Tibial nerve (tissue), 4 donors: ENCODE data around the gene PPP1R3A. TPM values are rescaled to one million over a fixed set of nuclear protein-coding genes. Genes with fewer than 3 reads are reported as not detected.

Experiments
- DNase-seq, 2 donors: peaks; one replicate each; pipeline ENCODE4 v3.0.0-alpha.2; 2019; ENCODE audit warnings: low spot score in 2 of 2
- H3K27ac ChIP-seq, 4 donors: fragments of 200-600 bp; sonication (generic) in 3 of 4; one replicate each; pipeline ENCODE4 v1.5.1; 2017 to 2019; ENCODE audit warnings: mild to moderate bottlenecking in 1 of 4
- H3K27me3 ChIP-seq, 2 donors: fragments of 200-600 bp; sonication (generic) in 1 of 2; one replicate each; pipeline versions ENCODE4 v1.5.1 to v1.6.0; 2017 to 2019
- H3K36me3 ChIP-seq, 3 donors: fragments of 200-600 bp; sonication (generic); one replicate each; pipeline ENCODE4 v1.5.1; 2018 to 2019
- H3K4me1 ChIP-seq, 4 donors: fragments of 200-600 bp; sonication (generic) in 3 of 4; one replicate each; pipeline ENCODE4 v1.5.1; 2017 to 2019
- H3K4me3 ChIP-seq, 4 donors: fragments of 200-600 bp; sonication (generic) in 3 of 4; one replicate each; pipeline ENCODE4 v1.5.1; 2017 to 2019; ENCODE audit warnings: mild to moderate bottlenecking in 1 of 4, moderate library complexity in 1 of 4
- H3K9me3 ChIP-seq, 4 donors: fragments of 200-600 bp; sonication (generic) in 3 of 4; one replicate each; pipeline ENCODE4 v1.5.1; 2017 to 2019
- CTCF ChIP-seq, 5 experiments: fragments of 200-600 bp in 3 of 5; fragments of 450-650 bp in 2 of 5; sonication (generic) in 3 of 5; IDR thresholded peaks; one replicate each; pipeline ENCODE4 v1.5.1; 2016 to 2019; ENCODE audit warnings: antibody characterized with exemption in 5 of 5, mild to moderate bottlenecking in 3 of 5, moderate library complexity in 2 of 5
- EP300 ChIP-seq, 2 donors: sonication (generic); formaldehyde crosslinking; IDR thresholded peaks; one replicate each; pipeline ENCODE4 v1.6.1; 2017; ENCODE audit warnings: antibody characterized with exemption in 2 of 2, mild to moderate bottlenecking in 1 of 2
- POLR2A ChIP-seq, 2 donors: fragments of 450-650 bp; IDR thresholded peaks; one replicate each; pipeline ENCODE4 v1.6.1; 2017; ENCODE audit warnings: antibody characterized with exemption in 2 of 2, mild to moderate bottlenecking in 2 of 2, moderate library complexity in 2 of 2
- WGBS, 2 donors: methylation state at CpG; one replicate each; pipeline ENCODE4 v1.1.5; 2018; 5-methylcytosine and 5-hydroxymethylcytosine counted together
- total RNA-seq, 4 donors: library from RNA; depleted of rRNA; stranded (reverse); fragments of >200 nt; gene quantifications; one replicate each; pipeline ENCODE4 v1.1.0, GENCODE V29; 2016

The PPP1R3A gene
- total RNA-seq, 4 donors from 2014 or later = not detected

- Histone ChIP-seq H3K4me3 (no peak overlapping the region), H3K27me3 (no peaks in the 10 kb centered on the region), H3K27ac (no peak overlapping the region), H3K9me3 (no peaks in the 10 kb centered on the region), H3K4me1 (no peaks in the 10 kb centered on the region), H3K36me3 (no peaks in the 10 kb centered on the region)
- DNase-seq = no peak
- TF ChIP-seq POLR2A (IDR thresholded peaks at IDR 0.05) (no peak), EP300 (IDR thresholded peaks at IDR 0.05) (no peak), CTCF (IDR thresholded peaks at IDR 0.05) (no peak)
- 86 to 90% methylated on average over 3 of the region's 3 CpGs for WGBS, 2 donors
These were observed 11.2 kb downstream of the PPP1R3A start for GRCh38 chr7:113907617-113908016.

GRCh38 chr7:113904521-113904920 is 14.3 kb downstream of the PPP1R3A start:
- Histone ChIP-seq H3K27ac (no peak overlapping the region), H3K4me3 (no peak overlapping the region), H3K9me3 (no peaks in the 10 kb centered on the region), H3K27me3 (no peaks in the 10 kb centered on the region), H3K36me3 (no peaks in the 10 kb centered on the region), H3K4me1 (no peaks in the 10 kb centered on the region)
- WGBS, 2 donors = 75 to 80% methylated on average over 1 of the region's 1 CpG
- no peak for DNase-seq
- TF ChIP-seq EP300 (IDR thresholded peaks at IDR 0.05) (no peak), CTCF (IDR thresholded peaks at IDR 0.05) (no peak), POLR2A (IDR thresholded peaks at IDR 0.05) (no peak)

GRCh38 chr7:113892818-113893217 is 26.0 kb downstream of the PPP1R3A start:
- no peak for DNase-seq
- no peaks in the 10 kb centered on the region for H3K9me3 ChIP-seq
- no peak for TF ChIP-seq POLR2A (IDR thresholded peaks at IDR 0.05)
- no peak for TF ChIP-seq CTCF (IDR thresholded peaks at IDR 0.05)
- TF ChIP-seq EP300 (IDR thresholded peaks at IDR 0.05) = no peak
- H3K27ac ChIP-seq = no peak overlapping the region
- H3K4me3 ChIP-seq = no peak overlapping the region
- H3K36me3 ChIP-seq = no peaks in the 10 kb centered on the region
- WGBS, 2 donors = 66 to 67% methylated on average over 3 of the region's 3 CpGs
- no peaks in the 10 kb centered on the region for H3K4me1 ChIP-seq
- no peaks in the 10 kb centered on the region for H3K27me3 ChIP-seq

GRCh38 chr7:113891828-113892227 is 27.0 kb downstream of the PPP1R3A start:
- 58% methylated on average over 1 of the region's 1 CpG for WGBS, 2 donors
- Histone ChIP-seq H3K9me3 (no peaks in the 10 kb centered on the region), H3K27me3 (no peaks in the 10 kb centered on the region), H3K4me3 (no peak overlapping the region), H3K36me3 (no peaks in the 10 kb centered on the region), H3K27ac (no peak overlapping the region), H3K4me1 (no peaks in the 10 kb centered on the region)
- DNase-seq = no peak
- TF ChIP-seq POLR2A (IDR thresholded peaks at IDR 0.05) (no peak), EP300 (IDR thresholded peaks at IDR 0.05) (no peak), CTCF (IDR thresholded peaks at IDR 0.05) (no peak)

GRCh38 chr7:113891031-113891350 is 27.8 kb downstream of the PPP1R3A start:
- Histone ChIP-seq H3K4me1 (no peaks in the 10 kb centered on the region), H3K4me3 (no peak overlapping the region), H3K9me3 (peaks cover 0 to 3% (median 0%) of the 10 kb centered on the region in 4 donors), H3K27me3 (no peaks in the 10 kb centered on the region), H3K27ac (no peak overlapping the region), H3K36me3 (no peaks in the 10 kb centered on the region)
- no peak for TF ChIP-seq CTCF (IDR thresholded peaks at IDR 0.05)
- TF ChIP-seq POLR2A (IDR thresholded peaks at IDR 0.05) = no peak
- no peak for TF ChIP-seq EP300 (IDR thresholded peaks at IDR 0.05)
- no peak for DNase-seq
- 82 to 93% methylated on average over 2 of the region's 2 CpGs for WGBS, 2 donors
